Measurements from ENCODE around the gene PRMT2. TPM values are rescaled to one million over a fixed set of nuclear protein-coding genes. Genes with fewer than 3 reads are reported as not detected.

The PRMT2 gene
- 38.0 and 78.9 TPM in 2 replicates for total RNA-seq

DNA sequence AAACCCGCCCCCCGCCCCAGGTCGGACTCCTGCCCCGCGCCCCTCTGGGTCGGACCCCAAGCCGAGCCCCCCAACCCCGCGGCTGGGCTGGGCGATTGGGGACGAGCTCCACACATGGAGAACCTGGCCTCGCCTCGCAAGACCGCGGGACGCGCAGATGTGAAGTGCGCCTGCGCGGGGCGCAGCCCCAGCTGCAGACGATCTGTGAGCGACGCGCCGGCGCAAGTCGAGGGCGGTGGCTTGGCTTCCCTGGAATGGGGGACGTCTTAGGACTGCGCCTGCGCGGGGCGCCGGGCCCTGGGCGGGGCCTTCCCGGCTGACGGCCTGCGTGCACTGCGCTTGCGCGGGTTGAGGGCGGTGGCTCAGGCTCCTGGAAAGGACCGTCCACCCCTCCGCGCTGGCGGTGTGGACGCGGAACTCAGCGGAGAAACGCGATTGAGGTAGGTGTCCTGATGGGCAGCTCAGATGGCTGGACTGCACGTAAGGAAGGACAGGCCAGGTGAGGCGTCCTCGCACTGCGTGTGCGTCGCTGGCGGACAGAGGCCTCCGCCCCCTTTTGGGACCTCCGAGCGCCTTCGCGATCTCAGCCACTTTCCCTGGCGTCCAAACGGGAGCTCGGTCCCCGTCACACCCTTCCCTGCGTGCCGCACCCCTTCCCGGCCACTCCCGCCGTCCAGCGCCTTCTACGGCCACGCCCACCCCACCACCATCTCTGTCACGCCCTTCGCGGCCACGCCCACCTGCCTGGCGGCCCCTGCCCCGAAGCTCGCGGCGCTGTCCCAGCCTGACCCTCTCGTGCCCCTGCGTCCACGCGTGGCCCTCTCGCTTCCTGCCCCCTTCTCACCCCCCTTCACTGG, at the start of gene PRMT2:
Gene PRMT2 (plus strand): TSS at position 351 of the 857 bp plus-strand sequence. CDS start 1,278 bp downstream, outside the sequence.

GRCh38 chr21:46604975-46605766, 30.3 kb upstream of the PRMT2 start, which contains the start of gene S100B:
Gene S100B (minus strand): TSS chr21:46605082. CDS start chr21:46602415, 2,667 bp downstream.

Other genes with a start within 250 kb of the PRMT2 start
- gene DIP2A, start 176.8 kb upstream of the PRMT2 start, total RNA-seq, result 11.2 and 16.9 TPM in 2 replicates
- gene S100B, start 30.6 kb upstream of the PRMT2 start, total RNA-seq, result 0.13 TPM in 1 of 2 replicates, not detected in the other